HEK293T (cell line): ENCODE data around the gene SETD1A.
A peak's percentile ranks its signal among the peaks of the same experiment; 100 is the strongest.
"Not testable (repeated sequence)": the region's sequence is repeated elsewhere in the genome, so short reads cannot be mapped to it uniquely, and the experiment has no call there.

Source experiments
- CTCF ChIA-PET: fragments of 350-600 bp; formaldehyde crosslinking; extraction: SDS; loops from one replicate; lab custom pipeline; 2021; ENCODE audit warnings: antibody characterized with exemption, inconsistent platforms; lab: Yijun Ruan, JAX
- POLR2A ChIA-PET: fragments of 350-600 bp; formaldehyde crosslinking; extraction: SDS; loops from one replicate; lab custom pipeline; 2020; ENCODE audit warnings: antibody characterized with exemption, inconsistent platforms; lab: Yijun Ruan, JAX
- DNase-seq: peaks from one replicate; pipeline ENCODE4 v3.0.0; 2012; ENCODE audit warnings: mixed read lengths; ENCODE audit errors: extremely low spot score
- ARNT ChIP-seq: fragments of 450-650 bp; IDR thresholded peaks from 2 replicates; pipeline ENCODE4 v1.6.1; 2017; ENCODE audit warnings: mild to moderate bottlenecking
- BHLHE40 ChIP-seq: fragments of 450-650 bp; IDR thresholded peaks from 2 replicates; pipeline ENCODE4 v1.6.1; 2016; ENCODE audit warnings: mild to moderate bottlenecking, moderate library complexity, borderline replicate concordance
- CTBP1 ChIP-seq: fragments of 450-650 bp; IDR thresholded peaks from 2 replicates; pipeline ENCODE4 v1.6.1; 2016; ENCODE audit warnings: borderline replicate concordance
- ELF4 ChIP-seq: fragments of 450-650 bp; IDR thresholded peaks from 2 replicates; pipeline ENCODE4 v1.6.1; 2017; ENCODE audit warnings: antibody characterized with exemption
- FOXA1 ChIP-seq: fragments of 450-650 bp; IDR thresholded peaks from 2 replicates; pipeline ENCODE4 v1.6.1; 2016; ENCODE audit warnings: mild to moderate bottlenecking
- FOXK2 ChIP-seq: fragments of 450-650 bp; IDR thresholded peaks from 2 replicates; pipeline ENCODE4 v1.6.1; 2016; ENCODE audit warnings: mild to moderate bottlenecking
- FOXM1 ChIP-seq: fragments of 450-650 bp; IDR thresholded peaks from 2 replicates; pipeline ENCODE4 v1.6.1; 2017; ENCODE audit warnings: mild to moderate bottlenecking, borderline replicate concordance
- HDGF ChIP-seq: fragments of 450-650 bp; IDR thresholded peaks from 2 replicates; pipeline ENCODE4 v1.6.1; 2017; ENCODE audit warnings: antibody characterized with exemption, borderline replicate concordance
- L3MBTL2 ChIP-seq: fragments of 450-650 bp; conservative IDR thresholded peaks from 2 replicates; pipeline ENCODE4 v1.6.1; 2016; ENCODE audit warnings: mild to moderate bottlenecking
- LEF1 ChIP-seq: fragments of 450-650 bp; IDR thresholded peaks from 2 replicates; pipeline ENCODE4 v1.6.1; 2017; ENCODE audit warnings: mild to moderate bottlenecking, borderline replicate concordance
- NFRKB ChIP-seq: fragments of 450-650 bp; IDR thresholded peaks from 2 replicates; pipeline ENCODE4 v1.6.1; 2016; ENCODE audit warnings: mild to moderate bottlenecking, moderate library complexity
- SP1 ChIP-seq: fragments of 450-650 bp; IDR thresholded peaks from 2 replicates; pipeline ENCODE4 v1.6.1; 2017
- SUZ12 ChIP-seq: fragments of 450-650 bp; IDR thresholded peaks from 2 replicates; pipeline ENCODE4 v1.6.1; 2016; ENCODE audit warnings: mild to moderate bottlenecking
- TARDBP ChIP-seq: fragments of 450-650 bp; IDR thresholded peaks from 2 replicates; pipeline ENCODE4 v1.6.1; 2016
- ZNF384 ChIP-seq: fragments of 450-650 bp; IDR thresholded peaks from 2 replicates; pipeline ENCODE4 v1.6.1; 2016
- TF ChIP-seq, protein P1 (sequence below): fragments of 450-650 bp; IDR thresholded peaks from 2 replicates; pipeline ENCODE4 v1.6.1; 2016

Gene SETD1A

DNA sequence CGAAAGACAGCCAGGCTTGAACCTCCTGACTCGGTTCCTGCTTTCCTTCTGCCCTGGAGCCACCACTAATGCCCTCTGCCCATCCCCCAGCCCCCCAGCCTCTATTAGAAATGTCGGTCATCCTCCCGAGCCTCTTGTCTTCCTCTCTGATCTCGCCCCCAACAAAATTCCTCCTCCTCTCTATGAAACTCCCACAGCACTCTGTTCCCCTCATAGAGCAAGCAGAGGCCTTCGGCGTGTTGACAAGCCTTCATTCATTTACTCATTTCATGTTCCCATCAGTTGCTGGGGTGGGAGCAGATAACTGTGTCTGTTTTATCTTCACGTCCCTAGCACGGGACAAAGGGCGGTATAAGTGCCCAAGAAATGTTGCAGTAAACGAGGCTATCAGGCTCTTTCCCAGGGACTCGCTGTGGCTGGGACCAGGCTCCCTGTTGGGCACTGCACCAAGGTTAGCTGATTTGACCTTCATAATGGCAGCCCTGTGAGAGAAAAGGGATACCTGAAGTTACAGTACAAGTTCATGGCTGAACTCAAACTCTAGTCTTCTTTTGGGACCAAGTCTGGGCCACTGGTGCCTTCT lies 26.4 kb upstream of the SETD1A start:
- no peak for TF ChIP-seq L3MBTL2
- no peak for TF ChIP-seq LEF1
- no peak for TF ChIP-seq BHLHE40
- no peak for TF ChIP-seq FOXK2
- TF ChIP-seq ARNT, result no peak
- no peak for TF ChIP-seq NFRKB
- TF ChIP-seq, protein P1, sequence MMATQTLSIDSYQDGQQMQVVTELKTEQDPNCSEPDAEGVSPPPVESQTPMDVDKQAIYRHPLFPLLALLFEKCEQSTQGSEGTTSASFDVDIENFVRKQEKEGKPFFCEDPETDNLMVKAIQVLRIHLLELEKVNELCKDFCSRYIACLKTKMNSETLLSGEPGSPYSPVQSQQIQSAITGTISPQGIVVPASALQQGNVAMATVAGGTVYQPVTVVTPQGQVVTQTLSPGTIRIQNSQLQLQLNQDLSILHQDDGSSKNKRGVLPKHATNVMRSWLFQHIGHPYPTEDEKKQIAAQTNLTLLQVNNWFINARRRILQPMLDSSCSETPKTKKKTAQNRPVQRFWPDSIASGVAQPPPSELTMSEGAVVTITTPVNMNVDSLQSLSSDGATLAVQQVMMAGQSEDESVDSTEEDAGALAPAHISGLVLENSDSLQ, result no peak
- no peak for TF ChIP-seq SUZ12
- no peak for TF ChIP-seq CTBP1
- no peak for TF ChIP-seq TARDBP
- TF ChIP-seq ZNF384, result no peak
- TF ChIP-seq SP1, result no peak
- no peak for TF ChIP-seq FOXM1
- ChIA-PET POLR2A (no interaction called here), CTCF (no interaction called here)
- no peak for DNase-seq

DNA sequence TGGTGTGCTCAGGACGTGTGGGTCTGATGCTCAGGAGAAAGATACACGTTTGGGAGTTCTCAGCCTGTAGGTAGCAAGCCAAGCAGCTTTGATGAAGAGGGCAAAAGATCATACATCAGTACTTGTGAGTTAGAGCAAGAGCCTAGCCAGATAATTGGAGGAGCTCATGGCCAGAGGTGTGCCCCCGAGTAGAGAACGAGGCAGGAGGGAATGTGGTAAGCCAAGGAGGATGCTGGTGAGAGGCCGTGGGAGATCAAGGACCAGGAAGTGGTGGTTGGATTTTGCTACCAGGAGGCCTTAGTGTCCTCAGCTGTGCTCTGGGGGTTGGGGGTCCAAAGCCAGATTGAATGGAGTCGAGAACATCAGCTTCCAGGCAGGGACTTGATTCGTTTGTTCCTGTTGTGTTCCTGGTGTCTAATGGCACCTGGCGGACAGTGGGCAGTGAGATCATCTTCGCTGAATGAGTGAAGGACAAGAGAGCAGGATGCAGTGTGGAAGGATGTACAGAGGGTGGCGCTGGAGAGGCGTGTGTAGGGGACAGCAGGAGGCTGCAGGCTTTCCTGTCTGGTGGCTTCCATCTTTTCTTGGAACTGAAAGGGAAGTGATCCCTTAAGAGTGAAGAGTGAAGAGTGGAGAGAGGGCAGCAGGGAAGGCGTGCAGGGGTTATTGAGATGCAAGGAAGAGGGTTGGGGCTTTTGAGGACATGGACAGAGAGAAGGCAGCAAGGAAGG lies 22.6 kb upstream of the SETD1A start:
- TF ChIP-seq SP1 (no peak), SUZ12 (no peak), FOXK2 (no peak), TARDBP (no peak), LEF1 (no peak), ZNF384 (no peak), NFRKB (no peak), BHLHE40 (no peak), CTBP1 (no peak), ARNT (no peak), HDGF (no peak), FOXM1 (no peak), L3MBTL2 (no peak), FOXA1 (no peak), ELF4 (no peak)
- TF ChIP-seq, protein P1, result no peak; the same call in 1 of the 2 replicates
- peak; percentile 83 for DNase-seq
- POLR2A ChIA-PET, result interaction anchor here (1.3 to 1.4 kb wide), 2 partner anchors 10 to 60 kb away, joined by 4 read pairs; no protein-coding TSS in a partner anchor
- CTCF ChIA-PET, result interaction anchor here (0.6 to 1.7 kb wide), 5 partner anchors 9 to 908 kb away, joined by 3 to 5 read pairs (median 4); no protein-coding TSS in a partner anchor

DNA sequence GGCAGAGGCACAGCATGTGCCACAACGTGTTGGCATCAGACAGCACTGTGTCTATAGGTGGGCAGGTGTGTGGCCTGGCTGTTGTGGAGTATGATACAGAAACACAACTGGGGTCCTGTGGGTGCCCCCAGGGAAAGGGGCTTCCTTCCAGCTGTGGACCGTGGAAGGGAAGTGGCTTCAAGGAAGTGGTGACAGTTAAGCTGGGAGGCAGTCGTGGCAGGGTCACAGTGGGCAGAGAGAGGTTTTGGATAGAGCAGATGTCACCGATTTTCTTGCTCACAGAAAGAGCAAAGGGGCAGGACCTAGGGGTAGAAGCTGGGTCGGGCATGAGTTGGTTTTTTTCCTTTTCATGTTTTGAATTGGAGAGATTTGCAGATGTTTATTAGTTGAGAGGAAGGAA lies 19.9 kb upstream of the SETD1A start:
- ChIA-PET CTCF (interaction anchor here (0.6 to 1.5 kb wide), 3 partner anchors 10 to 175 kb away, joined by 3 to 4 read pairs (median 3); no protein-coding TSS in a partner anchor), POLR2A (interaction anchor here (1.0 kb wide), 1 partner anchor 27 kb away, joined by 3 read pairs; no protein-coding TSS in a partner anchor)
- TF ChIP-seq NFRKB, result no peak
- no peak for TF ChIP-seq FOXA1
- TF ChIP-seq, protein P1, result no peak
- TF ChIP-seq SP1, result no peak
- TF ChIP-seq ELF4, result no peak
- TF ChIP-seq FOXK2, result no peak
- TF ChIP-seq L3MBTL2, result no peak
- no peak for TF ChIP-seq HDGF
- no peak for TF ChIP-seq LEF1
- TF ChIP-seq CTBP1, result no peak
- no peak for DNase-seq

DNA sequence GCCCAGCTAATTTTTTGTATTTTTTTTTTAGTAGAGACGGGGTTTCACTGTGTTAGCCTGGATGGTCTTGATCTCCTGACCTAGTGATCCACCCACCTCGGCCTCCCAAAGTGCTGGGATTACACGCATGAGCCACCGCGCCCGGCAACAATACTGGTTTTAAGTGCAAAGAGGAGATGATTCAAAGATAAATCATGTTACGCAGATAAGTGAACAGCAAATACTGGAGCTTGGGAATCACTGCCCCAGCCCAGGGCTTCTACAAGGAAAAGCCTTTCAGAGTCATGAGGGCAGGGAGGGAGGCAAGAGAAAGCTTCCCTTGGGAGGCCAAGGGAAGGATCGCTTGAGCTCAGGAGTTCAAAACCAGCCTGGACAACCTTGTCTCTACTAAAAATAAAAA lies 18.0 kb upstream of the SETD1A start:
- CTCF ChIA-PET, result interaction anchor here (0.9 kb wide), 1 partner anchor 14 kb away, joined by 3 read pairs; no protein-coding TSS in a partner anchor
- POLR2A ChIA-PET, DNase-seq: not testable (repeated sequence)

DNA sequence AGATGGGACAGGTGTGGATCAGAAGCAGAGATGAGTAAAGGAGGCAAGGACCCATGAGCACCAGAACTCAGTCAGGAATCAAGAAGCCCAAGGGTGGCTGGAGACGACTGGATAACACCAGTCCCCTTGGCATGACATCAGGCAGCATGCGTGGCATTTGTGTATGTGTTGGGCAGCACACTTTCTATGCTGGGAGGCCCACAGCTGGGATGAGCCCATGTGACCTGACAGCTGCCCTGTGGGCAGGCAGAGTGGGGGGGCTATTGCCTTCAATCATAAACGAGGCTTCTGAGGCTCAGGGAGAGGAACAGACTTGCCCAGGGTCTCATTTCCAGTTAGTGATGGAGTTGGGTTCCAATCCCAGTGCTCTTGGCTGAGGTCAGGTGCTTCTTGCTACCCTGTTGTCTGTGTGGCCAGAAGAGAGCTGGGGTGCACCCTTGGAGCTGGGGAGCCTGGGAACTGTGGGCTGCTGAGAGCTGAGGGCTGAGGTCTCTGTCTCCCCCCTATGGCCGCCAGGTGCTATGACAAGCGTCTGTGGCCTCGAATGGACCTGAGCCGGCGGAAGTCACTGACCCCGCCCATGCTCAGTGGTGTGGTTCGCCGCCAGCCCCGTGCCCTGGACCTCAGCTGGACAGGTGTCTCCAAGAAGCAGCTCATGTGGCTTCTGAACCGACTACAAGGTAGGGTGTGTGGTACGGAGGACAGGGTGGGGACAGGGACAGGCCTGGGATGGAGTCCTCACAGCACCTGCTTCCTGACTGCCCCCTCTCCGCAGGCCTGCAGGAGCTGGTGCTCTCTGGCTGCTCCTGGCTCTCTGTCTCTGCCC lies 15.7 kb upstream of the SETD1A start:
- TF ChIP-seq HDGF, result peak; percentile 99
- TF ChIP-seq BHLHE40, result no peak
- POLR2A ChIA-PET, result interaction anchor here (0.7 to 2.1 kb wide), 8 partner anchors 13 to 194 kb away, joined by 3 to 9 read pairs (median 3); partner anchors contain the start of genes FBXL19, PHKG2 and ZNF629
- CTCF ChIA-PET, result interaction anchor here (0.6 to 5.6 kb wide), 17 partner anchors 10 to 910 kb away, joined by 3 to 39 read pairs (median 4); no protein-coding TSS in a partner anchor
- peak; percentile 93 for DNase-seq

DNA sequence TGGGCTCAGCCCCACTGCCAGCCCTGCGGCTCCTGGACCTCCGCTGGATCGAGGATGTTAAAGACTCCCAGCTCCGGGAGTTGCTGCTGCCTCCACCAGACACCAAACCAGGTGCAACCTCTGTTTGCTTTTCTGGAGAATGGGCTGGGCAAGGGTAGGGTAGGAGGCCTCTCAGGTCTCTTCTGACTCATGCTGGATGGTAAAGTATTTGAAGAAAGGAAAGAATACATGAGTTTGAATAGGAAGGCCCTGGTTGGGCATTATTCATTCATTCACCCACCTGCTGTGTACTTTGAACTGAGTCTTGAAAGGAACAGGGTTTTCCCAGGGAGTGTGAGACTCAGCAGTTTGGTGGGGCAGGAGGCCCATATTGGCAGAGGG lies 15.1 kb upstream of the SETD1A start:
- DNase-seq, result no peak
- POLR2A ChIA-PET, result interaction anchor here (0.7 to 2.1 kb wide), 6 partner anchors 13 to 194 kb away, joined by 3 to 9 read pairs (median 3); partner anchors contain the start of genes FBXL19, PHKG2 and ZNF629
- CTCF ChIA-PET, result interaction anchor here (0.6 to 5.6 kb wide), 14 partner anchors 10 to 910 kb away, joined by 3 to 39 read pairs (median 4); no protein-coding TSS in a partner anchor
- no peak for TF ChIP-seq ZNF384
- TF ChIP-seq FOXK2, result no peak
- TF ChIP-seq LEF1, result no peak
- TF ChIP-seq FOXM1, result no peak
- TF ChIP-seq, protein P1, result no peak
- TF ChIP-seq SUZ12, result no peak
- no peak for TF ChIP-seq TARDBP
- TF ChIP-seq HDGF, result no peak
- TF ChIP-seq SP1, result no peak
- TF ChIP-seq CTBP1, result no peak
- TF ChIP-seq FOXA1, result no peak
- no peak for TF ChIP-seq L3MBTL2
- no peak for TF ChIP-seq NFRKB
- no peak for TF ChIP-seq BHLHE40
